Activated CD4-positive, alpha-beta T cell treated with anti-CD3 and anti-CD28 coated beads, Interleukin-2, amount 50 U/mL, for 1 hour (primary cell): Measurements from ENCODE around the gene CKAP5.

ENCODE experiments used
- DNase-seq: peaks from one replicate; pipeline ENCODE4 v3.0.0-alpha.2; 2020

Gene CKAP5

GRCh38 chr11:46695345-46696211 is 150.5 kb downstream of the CKAP5 start:
- DNase-seq, result no peak

GRCh38 chr11:46694607-46695006 is 151.5 kb downstream of the CKAP5 start:
- no peak for DNase-seq

- no peak for DNase-seq
Measured at GRCh38 chr11:46694072-46694471, 152.0 kb downstream of the CKAP5 start.

GRCh38 chr11:46693597-46694012 is 152.5 kb downstream of the CKAP5 start:
- DNase-seq, result no peak
